Measurements from ENCODE around the gene CLPSL1.
"Not testable (repeated sequence)": the region's sequence is repeated elsewhere in the genome, so short reads cannot be mapped to it uniquely, and the experiment has no call there.

CLPSL1 gene

GRCh38 chr6:35780719-35781118 is at the start of gene CLPSL1:
Gene CLPSL1, plus strand, starts transcription at chr6:35781019. Its CDS starts 92 bp downstream, at chr6:35781111.
- no peak for DNase-seq

GRCh38 chr6:35731414-35731735 is 49.4 kb upstream of the CLPSL1 start:
- peak; percentile 93 for DNase-seq

GRCh38 chr6:35731736-35732532 is 48.9 kb upstream of the CLPSL1 start:
- DNase-seq: peak; percentile 93

GRCh38 chr6:35733633-35734032 is 47.2 kb upstream of the CLPSL1 start:
- DNase-seq: peak; percentile 43

- DNase-seq: not testable (repeated sequence)
Measured at GRCh38 chr6:35734319-35734718, 46.5 kb upstream of the CLPSL1 start.

- DNase-seq: no peak
Measured at GRCh38 chr6:35735452-35735851, 45.4 kb upstream of the CLPSL1 start.

GRCh38 chr6:35736253-35736894 is 44.4 kb upstream of the CLPSL1 start:
- peak; percentile 68 for DNase-seq

GRCh38 chr6:35736982-35737412 is 43.8 kb upstream of the CLPSL1 start, which contains the start of gene ARMC12:
Gene ARMC12, plus strand, starts transcription at chr6:35737032. Its CDS starts 77 bp downstream, at chr6:35737109.
- no peak for DNase-seq

GRCh38 chr6:35737413-35738211 is 43.2 kb upstream of the CLPSL1 start:
- peak; percentile 86 for DNase-seq

- no peak for DNase-seq
Measured at GRCh38 chr6:35739645-35740524, 40.9 kb upstream of the CLPSL1 start.

- DNase-seq: no peak
Measured at GRCh38 chr6:35742842-35743241, 38.0 kb upstream of the CLPSL1 start.

- DNase-seq: no peak
Measured at GRCh38 chr6:35745509-35745908, 35.3 kb upstream of the CLPSL1 start.

GRCh38 chr6:35746516-35746915 is 34.3 kb upstream of the CLPSL1 start:
- DNase-seq: no peak

GRCh38 chr6:35747877-35748276 is 32.9 kb upstream of the CLPSL1 start:
- DNase-seq: no peak

- DNase-seq: no peak
Measured at GRCh38 chr6:35750557-35750956, 30.3 kb upstream of the CLPSL1 start.

- no peak for DNase-seq
Measured at GRCh38 chr6:35751594-35751993, 29.2 kb upstream of the CLPSL1 start.

GRCh38 chr6:35752330-35752729 is 28.5 kb upstream of the CLPSL1 start:
- no peak for DNase-seq

GRCh38 chr6:35754452-35755277 is 26.2 kb upstream of the CLPSL1 start:
- DNase-seq: peak; percentile 83

- no peak for DNase-seq
Measured at GRCh38 chr6:35755278-35755924, 25.4 kb upstream of the CLPSL1 start.

- DNase-seq: no peak
Measured at GRCh38 chr6:35757456-35758123, 23.2 kb upstream of the CLPSL1 start.

Measured in DMS53 (cell line).